ES-I3 (cell line): ENCODE measurements around the gene RAC2.

Experiments
- H3K36me3 ChIP-seq: 2 replicates; pipeline ENCODE4 v1.6.1; 2013; ENCODE audit warnings: mild to moderate bottlenecking, low read length, control low read depth, moderate library complexity; ENCODE audit not compliant: insufficient read depth
- H3K4me1 ChIP-seq: 2 replicates; pipeline ENCODE4 v1.6.1; 2013; ENCODE audit warnings: mild to moderate bottlenecking, control low read depth, low read length; ENCODE audit not compliant: insufficient read depth
- H3K9ac ChIP-seq: 2 replicates; pipeline ENCODE4 v1.6.1; 2013; ENCODE audit warnings: low read depth, mild to moderate bottlenecking, low read length, moderate library complexity
- H3K9me3 ChIP-seq: 2 replicates; pipeline ENCODE4 v1.6.1; 2013; ENCODE audit warnings: mild to moderate bottlenecking, low read length, moderate library complexity; ENCODE audit not compliant: control insufficient read depth, insufficient read depth

RAC2 gene

GRCh38 chr22:37178350-37179125 is 65.5 kb downstream of the RAC2 start:
- no peaks in the 10 kb centered on the region; the same call in 1 of the 2 replicates for H3K4me1 ChIP-seq
- H3K9me3 ChIP-seq = no peaks in the 10 kb centered on the region; the same call in 1 of the 2 replicates
- no peak overlapping the region for H3K9ac ChIP-seq
- H3K36me3 ChIP-seq = no peaks in the 10 kb centered on the region

GRCh38 chr22:37177755-37178154 is 66.3 kb downstream of the RAC2 start:
- no peaks in the 10 kb centered on the region; the same call in 1 of the 2 replicates for H3K4me1 ChIP-seq
- H3K9ac ChIP-seq = no peak overlapping the region

GRCh38 chr22:37177221-37177620 is 66.8 kb downstream of the RAC2 start:
- Histone ChIP-seq H3K36me3 (no peaks in the 10 kb centered on the region), H3K9me3 (no peaks in the 10 kb centered on the region; the same call in 1 of the 2 replicates), H3K4me1 (no peaks in the 10 kb centered on the region; the same call in 1 of the 2 replicates), H3K9ac (no peak overlapping the region)

More at GRCh38 chr22:37177755-37178154, 66.3 kb downstream of the RAC2 start:
- no peaks in the 10 kb centered on the region; the same call in 1 of the 2 replicates for H3K9me3 ChIP-seq
- no peaks in the 10 kb centered on the region for H3K36me3 ChIP-seq

GRCh38 chr22:37176464-37177061 is 67.5 kb downstream of the RAC2 start:
- Histone ChIP-seq H3K36me3 (no peaks in the 10 kb centered on the region), H3K9me3 (no peaks in the 10 kb centered on the region; the same call in 1 of the 2 replicates), H3K9ac (no peak overlapping the region), H3K4me1 (peaks cover 5% of the 10 kb centered on the region)

GRCh38 chr22:37175414-37176281 is 68.4 kb downstream of the RAC2 start:
- Histone ChIP-seq H3K36me3 (no peaks in the 10 kb centered on the region), H3K9me3 (no peaks in the 10 kb centered on the region; the same call in 1 of the 2 replicates), H3K4me1 (peaks cover 8% of the 10 kb centered on the region), H3K9ac (no peak overlapping the region)
